Measurements from ENCODE around the gene INTS11.

The INTS11 gene

GRCh38 chr1:1268284-1268682 lies 56.2 kb downstream of the INTS11 start:
- TF ChIP-seq CTCF (IDR thresholded peaks at IDR 0.05; ENCODE audit: borderline replicate concordance, insufficient read depth, low read depth, low read length) = no peak
- no peak overlapping the region for H3K4me3 ChIP-seq (ENCODE audit: low read depth, low read length)

- TF ChIP-seq CTCF (IDR thresholded peaks at IDR 0.05; ENCODE audit: borderline replicate concordance, insufficient read depth, low read depth, low read length) = no peak
- no peak overlapping the region for H3K4me3 ChIP-seq (ENCODE audit: low read depth, low read length)
Observed at GRCh38 chr1:1267488-1268283, 56.8 kb downstream of the INTS11 start.

- TF ChIP-seq CTCF (IDR thresholded peaks at IDR 0.05; ENCODE audit: borderline replicate concordance, insufficient read depth, low read depth, low read length) = 0 out of 2 replicates have a peak, but pooled peaks have one; percentile 7
- no peak overlapping the region for H3K4me3 ChIP-seq (ENCODE audit: low read depth, low read length)
Observed at GRCh38 chr1:1264868-1265272, 59.6 kb downstream of the INTS11 start.

GRCh38 chr1:1264026-1264425 lies 60.4 kb downstream of the INTS11 start:
- no peak for TF ChIP-seq CTCF (IDR thresholded peaks at IDR 0.05; ENCODE audit: borderline replicate concordance, insufficient read depth, low read depth, low read length)

GRCh38 chr1:1262758-1263157 lies 61.7 kb downstream of the INTS11 start:
- TF ChIP-seq CTCF (IDR thresholded peaks at IDR 0.05; ENCODE audit: borderline replicate concordance, insufficient read depth, low read depth, low read length) = no peak
- no peak overlapping the region for H3K4me3 ChIP-seq (ENCODE audit: low read depth, low read length)

More at GRCh38 chr1:1264026-1264425, 60.4 kb downstream of the INTS11 start:
- H3K4me3 ChIP-seq (ENCODE audit: low read depth, low read length) = no peak overlapping the region

GRCh38 chr1:1262071-1262470 lies 62.4 kb downstream of the INTS11 start:
- no peak overlapping the region for H3K4me3 ChIP-seq (ENCODE audit: low read depth, low read length)
- TF ChIP-seq CTCF (IDR thresholded peaks at IDR 0.05; ENCODE audit: borderline replicate concordance, insufficient read depth, low read depth, low read length) = no peak

All from GM12875 (cell line).